ENCODE results near the gene PAM16.

The PAM16 gene

GRCh38 chr16:4384509-4384942 lies 33.4 kb upstream of the PAM16 start:
- DNase-seq (ENCODE audit: extremely low read depth in 1 of 2, low read depth in 1 of 2): no peak

GRCh38 chr16:4383591-4384444 lies 32.7 kb upstream of the PAM16 start:
- DNase-seq (ENCODE audit: extremely low read depth in 1 of 2, low read depth in 1 of 2): no peak

- DNase-seq (ENCODE audit: extremely low read depth in 1 of 2, low read depth in 1 of 2): no peak
These were observed 31.8 kb upstream of the PAM16 start for GRCh38 chr16:4382795-4383357.

- DNase-seq (ENCODE audit: extremely low read depth in 1 of 2, low read depth in 1 of 2): no peak
These were observed 31.0 kb upstream of the PAM16 start for GRCh38 chr16:4381935-4382794.

DNA sequence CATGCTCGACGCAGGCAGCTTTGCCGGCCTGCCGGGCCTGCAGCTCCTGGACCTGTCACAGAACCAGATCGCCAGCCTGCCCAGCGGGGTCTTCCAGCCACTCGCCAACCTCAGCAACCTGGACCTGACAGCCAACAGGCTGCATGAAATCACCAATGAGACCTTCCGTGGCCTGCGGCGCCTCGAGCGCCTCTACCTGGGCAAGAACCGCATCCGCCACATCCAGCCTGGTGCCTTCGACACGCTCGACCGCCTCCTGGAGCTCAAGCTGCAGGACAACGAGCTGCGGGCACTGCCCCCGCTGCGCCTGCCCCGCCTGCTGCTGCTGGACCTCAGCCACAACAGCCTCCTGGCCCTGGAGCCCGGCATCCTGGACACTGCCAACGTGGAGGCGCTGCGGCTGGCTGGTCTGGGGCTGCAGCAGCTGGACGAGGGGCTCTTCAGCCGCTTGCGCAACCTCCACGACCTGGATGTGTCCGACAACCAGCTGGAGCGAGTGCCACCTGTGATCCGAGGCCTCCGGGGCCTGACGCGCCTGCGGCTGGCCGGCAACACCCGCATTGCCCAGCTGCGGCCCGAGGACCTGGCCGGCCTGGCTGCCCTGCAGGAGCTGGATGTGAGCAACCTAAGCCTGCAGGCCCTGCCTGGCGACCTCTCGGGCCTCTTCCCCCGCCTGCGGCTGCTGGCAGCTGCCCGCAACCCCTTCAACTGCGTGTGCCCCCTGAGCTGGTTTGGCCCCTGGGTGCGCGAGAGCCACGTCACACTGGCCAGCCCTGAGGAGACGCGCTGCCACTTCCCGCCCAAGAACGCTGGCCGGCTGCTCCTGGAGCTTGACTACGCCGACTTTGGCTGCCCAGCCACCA lies 30.2 kb upstream of the PAM16 start:
- DNase-seq (ENCODE audit: extremely low read depth in 1 of 2, low read depth in 1 of 2): no peak

DNA sequence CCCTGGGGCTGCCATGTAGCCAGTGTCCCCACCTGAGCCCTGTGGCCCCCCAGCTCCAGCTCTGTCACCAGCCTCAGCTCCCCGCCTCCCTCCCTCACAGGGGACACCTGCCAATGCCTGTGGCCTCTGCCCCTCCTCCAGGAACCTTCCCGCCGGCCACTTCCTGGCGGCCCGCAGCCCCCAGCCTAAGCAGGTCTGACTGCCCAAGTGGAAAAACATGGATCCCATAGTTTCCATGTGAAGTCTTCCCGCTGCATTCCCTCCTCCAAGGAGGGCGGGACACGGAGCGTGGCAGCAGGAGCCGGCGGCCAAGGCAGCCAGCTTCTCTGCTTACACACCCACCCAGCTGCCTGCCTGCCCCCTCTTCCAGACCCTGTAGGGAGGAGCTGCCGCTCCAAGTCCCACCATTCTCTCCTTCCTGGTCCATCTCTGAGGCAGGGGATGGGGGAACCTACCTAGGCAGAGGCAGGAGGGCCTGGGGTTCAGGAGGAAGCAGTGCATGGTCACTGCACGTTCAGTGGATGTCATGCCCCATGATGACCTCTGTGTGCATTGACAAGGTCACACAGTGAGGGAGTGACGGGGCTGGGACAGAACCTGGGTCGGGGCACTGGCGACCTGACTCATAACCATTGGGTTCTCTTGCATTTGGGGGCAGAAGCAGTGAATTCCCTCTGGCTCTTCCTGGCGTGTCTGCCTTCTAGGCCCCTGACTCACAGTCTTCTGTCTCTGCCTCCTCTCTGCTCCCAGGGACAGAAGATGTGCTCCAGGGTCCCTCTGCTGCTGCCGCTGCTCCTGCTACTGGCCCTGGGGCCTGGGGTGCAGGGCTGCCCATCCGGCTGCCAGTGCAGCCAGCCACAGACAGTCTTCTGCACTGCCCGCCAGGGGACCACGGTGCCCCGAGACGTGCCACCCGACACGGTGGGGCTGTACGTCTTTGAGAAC lies 29.3 kb upstream of the PAM16 start:
- DNase-seq (ENCODE audit: extremely low read depth in 1 of 2, low read depth in 1 of 2): no peak

DNA sequence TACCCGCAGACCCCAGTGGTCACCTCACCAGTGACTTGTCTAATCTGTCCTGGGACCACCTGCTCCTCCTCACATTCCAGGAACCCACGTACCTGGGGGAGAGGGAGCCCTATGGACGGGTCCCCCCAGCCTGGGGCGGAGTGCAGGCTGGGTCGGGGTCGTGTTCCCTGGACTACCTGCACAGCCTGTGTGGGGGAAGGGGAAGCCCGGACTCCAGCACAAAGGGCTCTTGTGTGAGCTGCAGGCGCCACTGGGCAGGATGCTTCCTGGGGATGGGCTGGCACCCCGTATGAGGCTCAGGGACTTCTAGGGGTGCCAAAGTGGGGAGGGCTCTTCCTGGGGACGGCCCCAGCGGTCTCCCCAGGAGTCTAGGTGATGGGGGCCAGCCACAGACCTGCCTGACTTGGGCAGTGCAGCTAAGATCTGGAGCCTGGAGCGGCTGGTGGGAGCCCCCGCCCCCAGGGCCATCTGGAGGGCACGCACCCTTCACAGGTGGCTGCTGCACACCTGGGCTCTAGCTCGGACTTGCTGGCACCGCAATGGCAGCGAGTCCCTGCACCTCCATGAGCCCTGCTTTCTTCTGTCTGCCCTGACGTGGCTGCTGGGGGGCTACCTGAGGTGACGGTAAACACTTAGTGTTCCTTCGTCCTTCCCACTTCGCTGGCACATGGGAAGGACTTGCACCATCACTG lies 28.0 kb upstream of the PAM16 start:
- DNase-seq (ENCODE audit: extremely low read depth in 1 of 2, low read depth in 1 of 2): no peak

- DNase-seq (ENCODE audit: extremely low read depth in 1 of 2, low read depth in 1 of 2): no peak
These were observed 27.1 kb upstream of the PAM16 start for GRCh38 chr16:4378161-4378666.

DNA sequence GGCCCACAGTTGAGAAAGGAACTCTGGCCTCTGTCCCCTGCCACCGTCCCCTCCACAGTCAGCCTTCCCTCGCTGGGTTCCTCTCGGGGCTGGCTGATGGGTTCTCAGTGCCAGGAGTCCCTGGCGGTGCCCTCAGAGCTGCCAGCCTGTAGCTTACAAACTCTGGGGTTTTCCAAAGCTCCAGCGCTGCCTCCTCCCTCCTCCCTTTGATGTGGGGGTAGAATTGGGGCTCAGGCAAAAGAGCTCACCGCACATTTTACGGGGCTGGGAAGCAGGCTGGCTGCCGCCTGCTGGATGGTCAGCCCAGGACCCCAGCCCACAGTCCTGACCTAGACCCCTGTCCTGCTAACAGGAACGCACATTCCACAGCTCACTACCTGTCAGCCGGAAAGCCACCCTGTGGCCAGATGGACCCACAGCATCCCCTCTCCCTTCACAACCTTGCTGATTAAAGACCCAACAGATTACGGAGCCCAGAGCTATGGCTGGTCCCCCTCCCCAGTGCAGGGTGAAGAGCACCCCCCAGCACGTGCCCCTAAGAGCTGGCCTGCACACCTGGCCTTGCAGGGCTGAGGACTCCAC lies 26.5 kb upstream of the PAM16 start:
- DNase-seq (ENCODE audit: extremely low read depth in 1 of 2, low read depth in 1 of 2): no peak

DNA sequence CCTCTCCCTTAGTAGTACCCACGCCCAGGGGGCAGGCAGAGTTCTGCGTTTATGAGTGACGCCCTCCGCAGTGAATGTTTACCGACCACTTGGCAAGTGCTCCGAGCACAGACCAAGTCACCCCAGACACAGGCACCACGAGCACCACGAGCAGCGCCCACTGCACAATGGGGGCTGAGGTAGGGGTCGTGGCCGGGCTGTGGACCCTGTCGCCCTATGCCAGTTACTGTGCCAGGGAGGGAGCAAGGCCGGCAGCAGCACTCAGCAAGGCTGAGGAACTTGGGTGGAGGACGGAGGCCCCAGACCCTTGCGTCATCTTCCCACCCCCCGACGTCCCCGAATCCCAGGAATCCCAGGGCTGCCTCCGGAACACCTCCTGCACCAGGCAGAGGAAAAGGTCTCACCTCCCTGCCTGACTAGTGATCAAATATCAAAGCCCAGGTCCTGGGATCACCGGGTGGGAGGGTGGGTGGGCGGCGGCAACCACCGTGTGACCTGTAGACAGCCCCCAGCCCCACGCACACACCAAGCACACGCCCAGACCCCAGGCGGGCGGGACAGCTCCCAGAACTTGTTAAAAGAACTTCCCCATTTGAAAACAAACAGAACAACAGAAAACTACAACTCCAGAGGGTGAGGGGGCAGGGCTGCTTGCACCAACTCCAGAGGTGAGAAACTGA lies 25.9 kb upstream of the PAM16 start:
- no peak for DNase-seq (ENCODE audit: extremely low read depth in 1 of 2, low read depth in 1 of 2)

DNA sequence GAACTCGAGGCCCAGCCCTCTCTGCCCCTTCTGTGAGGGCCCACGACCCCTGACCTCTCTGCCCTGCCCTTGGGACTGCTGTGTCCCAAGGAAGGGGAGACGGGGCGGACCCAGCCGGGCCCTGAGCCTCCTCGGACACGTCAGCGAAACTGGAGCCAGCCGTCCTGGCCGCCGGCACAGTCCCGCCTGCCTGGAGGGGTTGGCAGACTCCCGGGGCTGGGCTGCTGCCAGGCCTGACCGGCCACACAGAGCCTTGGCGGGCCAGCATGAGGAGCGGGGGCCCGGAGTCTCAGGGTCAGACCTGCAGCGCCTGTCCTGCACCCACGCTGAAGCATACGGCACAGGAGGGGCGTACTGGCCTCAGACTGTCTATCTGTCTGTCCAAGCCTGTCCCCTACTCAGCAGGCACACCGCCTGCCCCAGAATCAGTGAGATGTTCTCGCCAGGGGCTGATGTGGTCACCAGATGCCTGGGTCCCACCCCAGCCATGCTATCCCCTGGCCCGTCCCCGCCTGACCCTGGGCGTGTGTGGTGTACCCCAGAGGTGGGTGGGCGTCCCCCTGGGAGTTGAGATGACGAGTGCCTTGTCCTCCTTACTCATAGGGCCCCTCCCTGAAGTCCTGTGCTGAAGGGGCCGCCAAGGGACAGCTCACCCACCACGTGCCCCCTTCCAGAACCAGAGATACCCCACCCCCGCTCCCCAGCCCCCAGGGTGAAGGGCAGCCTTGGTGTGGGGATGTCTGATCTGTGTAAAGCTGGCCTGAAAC lies 25.2 kb upstream of the PAM16 start:
- no peak for DNase-seq (ENCODE audit: extremely low read depth in 1 of 2, low read depth in 1 of 2)

DNA sequence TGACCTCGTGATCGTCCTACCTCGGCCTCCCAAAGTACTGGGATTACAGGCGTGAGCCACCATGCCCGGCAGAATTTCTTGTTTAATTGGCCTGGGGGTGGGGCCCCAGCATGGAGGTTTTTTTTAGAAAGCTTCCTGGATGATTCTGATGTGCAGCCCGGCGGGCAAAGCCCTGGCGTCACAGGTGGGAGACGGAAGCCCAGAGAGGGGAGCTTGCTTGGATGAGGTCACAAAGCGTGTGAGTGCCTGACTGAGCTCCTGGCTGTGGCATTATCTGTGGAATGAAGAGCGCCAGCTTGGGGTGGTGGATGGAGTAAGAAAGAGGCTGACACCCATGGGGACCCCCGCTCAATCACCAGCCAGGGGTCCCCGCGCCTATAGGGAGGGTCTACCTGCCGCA lies 24.6 kb upstream of the PAM16 start:
- DNase-seq (ENCODE audit: extremely low read depth in 1 of 2, low read depth in 1 of 2): no peak

GRCh38 chr16:4373909-4374742 lies 23.0 kb upstream of the PAM16 start:
- no peak for DNase-seq (ENCODE audit: extremely low read depth in 1 of 2, low read depth in 1 of 2)

- DNase-seq (ENCODE audit: extremely low read depth in 1 of 2, low read depth in 1 of 2): no peak
These were observed 22.3 kb upstream of the PAM16 start for GRCh38 chr16:4373356-4373908.

- DNase-seq (ENCODE audit: extremely low read depth in 1 of 2, low read depth in 1 of 2): no peak
These were observed 21.6 kb upstream of the PAM16 start for GRCh38 chr16:4372578-4373355.

Measured in activated CD8-positive, alpha-beta memory T cell treated with anti-CD3 and anti-CD28 coated beads for 1 hour (primary cell).